ENCODE measurements around the gene BSND. TPM values are rescaled to one million over a fixed set of nuclear protein-coding genes. Genes with fewer than 3 reads are reported as not detected.

The BSND gene
- total RNA-seq, 1 donor from 2014 or later, result not detected

GRCh38 chr1:54969879-54970278 is 28.9 kb upstream of the BSND start:
- Mint-ChIP-seq H3K27ac (ENCODE audit: unreplicated experiment) (no peak overlapping the region), H3K4me3 (ENCODE audit: unreplicated experiment) (no peak overlapping the region), H3K27me3 (ENCODE audit: unreplicated experiment) (peaks cover 8% of the 10 kb centered on the region), H3K9me3 (ENCODE audit: unreplicated experiment) (no peaks in the 10 kb centered on the region), H3K4me1 (ENCODE audit: unreplicated experiment) (no peaks in the 10 kb centered on the region), H3K36me3 (ENCODE audit: low read depth, unreplicated experiment) (no peaks in the 10 kb centered on the region)
- no peak for TF ChIP-seq CTCF (IDR thresholded peaks at IDR 0.05; ENCODE audit: unreplicated experiment)
- no peak for DNase-seq (ENCODE audit: low spot score)

- no peaks in the 10 kb centered on the region for H3K9me3 Mint-ChIP-seq (ENCODE audit: unreplicated experiment)
- no peaks in the 10 kb centered on the region for H3K4me1 Mint-ChIP-seq (ENCODE audit: unreplicated experiment)
- H3K27me3 Mint-ChIP-seq (ENCODE audit: unreplicated experiment), result peaks cover 8% of the 10 kb centered on the region
- no peak for TF ChIP-seq CTCF (IDR thresholded peaks at IDR 0.05; ENCODE audit: unreplicated experiment)
- DNase-seq (ENCODE audit: low spot score), result no peak
- H3K27ac Mint-ChIP-seq (ENCODE audit: unreplicated experiment), result no peak overlapping the region
- no peaks in the 10 kb centered on the region for H3K36me3 Mint-ChIP-seq (ENCODE audit: low read depth, unreplicated experiment)
- H3K4me3 Mint-ChIP-seq (ENCODE audit: unreplicated experiment), result no peak overlapping the region
Observed at GRCh38 chr1:54970901-54971300, 27.8 kb upstream of the BSND start.

GRCh38 chr1:54971317-54971791 is 27.4 kb upstream of the BSND start:
- Mint-ChIP-seq H3K4me1 (ENCODE audit: unreplicated experiment) (no peaks in the 10 kb centered on the region), H3K36me3 (ENCODE audit: low read depth, unreplicated experiment) (no peaks in the 10 kb centered on the region), H3K4me3 (ENCODE audit: unreplicated experiment) (no peak overlapping the region), H3K27me3 (ENCODE audit: unreplicated experiment) (peaks cover 5% of the 10 kb centered on the region), H3K9me3 (ENCODE audit: unreplicated experiment) (no peaks in the 10 kb centered on the region), H3K27ac (ENCODE audit: unreplicated experiment) (no peak overlapping the region)
- TF ChIP-seq CTCF (IDR thresholded peaks at IDR 0.05; ENCODE audit: unreplicated experiment), result no peak
- DNase-seq (ENCODE audit: low spot score), result no peak

GRCh38 chr1:54972436-54972835 is 26.3 kb upstream of the BSND start:
- DNase-seq (ENCODE audit: low spot score), result no peak
- Mint-ChIP-seq H3K4me1 (ENCODE audit: unreplicated experiment) (no peaks in the 10 kb centered on the region), H3K36me3 (ENCODE audit: low read depth, unreplicated experiment) (no peaks in the 10 kb centered on the region), H3K9me3 (ENCODE audit: unreplicated experiment) (no peaks in the 10 kb centered on the region), H3K4me3 (ENCODE audit: unreplicated experiment) (no peak overlapping the region), H3K27me3 (ENCODE audit: unreplicated experiment) (peaks cover 4% of the 10 kb centered on the region), H3K27ac (ENCODE audit: unreplicated experiment) (no peak overlapping the region)
- no peak for TF ChIP-seq CTCF (IDR thresholded peaks at IDR 0.05; ENCODE audit: unreplicated experiment)

GRCh38 chr1:54973205-54973921 is 25.4 kb upstream of the BSND start:
- Mint-ChIP-seq H3K4me1 (ENCODE audit: unreplicated experiment) (no peaks in the 10 kb centered on the region), H3K27me3 (ENCODE audit: unreplicated experiment) (peaks cover 4% of the 10 kb centered on the region), H3K9me3 (ENCODE audit: unreplicated experiment) (no peaks in the 10 kb centered on the region), H3K4me3 (ENCODE audit: unreplicated experiment) (no peak overlapping the region), H3K27ac (ENCODE audit: unreplicated experiment) (no peak overlapping the region), H3K36me3 (ENCODE audit: low read depth, unreplicated experiment) (no peaks in the 10 kb centered on the region)
- peak; percentile 48 for DNase-seq (ENCODE audit: low spot score)
- TF ChIP-seq CTCF (IDR thresholded peaks at IDR 0.05; ENCODE audit: unreplicated experiment), result no peak
